Stimulated activated naive CD4-positive, alpha-beta T cell (primary cell): Measurements from ENCODE around the gene IL12RB2.

ENCODE experiments used
- DNase-seq, 6 experiments: peaks; one replicate each; lab custom pipeline; 2025; lab: John Stamatoyannopoulos, UW

The IL12RB2 gene, protein sequence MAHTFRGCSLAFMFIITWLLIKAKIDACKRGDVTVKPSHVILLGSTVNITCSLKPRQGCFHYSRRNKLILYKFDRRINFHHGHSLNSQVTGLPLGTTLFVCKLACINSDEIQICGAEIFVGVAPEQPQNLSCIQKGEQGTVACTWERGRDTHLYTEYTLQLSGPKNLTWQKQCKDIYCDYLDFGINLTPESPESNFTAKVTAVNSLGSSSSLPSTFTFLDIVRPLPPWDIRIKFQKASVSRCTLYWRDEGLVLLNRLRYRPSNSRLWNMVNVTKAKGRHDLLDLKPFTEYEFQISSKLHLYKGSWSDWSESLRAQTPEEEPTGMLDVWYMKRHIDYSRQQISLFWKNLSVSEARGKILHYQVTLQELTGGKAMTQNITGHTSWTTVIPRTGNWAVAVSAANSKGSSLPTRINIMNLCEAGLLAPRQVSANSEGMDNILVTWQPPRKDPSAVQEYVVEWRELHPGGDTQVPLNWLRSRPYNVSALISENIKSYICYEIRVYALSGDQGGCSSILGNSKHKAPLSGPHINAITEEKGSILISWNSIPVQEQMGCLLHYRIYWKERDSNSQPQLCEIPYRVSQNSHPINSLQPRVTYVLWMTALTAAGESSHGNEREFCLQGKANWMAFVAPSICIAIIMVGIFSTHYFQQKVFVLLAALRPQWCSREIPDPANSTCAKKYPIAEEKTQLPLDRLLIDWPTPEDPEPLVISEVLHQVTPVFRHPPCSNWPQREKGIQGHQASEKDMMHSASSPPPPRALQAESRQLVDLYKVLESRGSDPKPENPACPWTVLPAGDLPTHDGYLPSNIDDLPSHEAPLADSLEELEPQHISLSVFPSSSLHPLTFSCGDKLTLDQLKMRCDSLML

DNA sequence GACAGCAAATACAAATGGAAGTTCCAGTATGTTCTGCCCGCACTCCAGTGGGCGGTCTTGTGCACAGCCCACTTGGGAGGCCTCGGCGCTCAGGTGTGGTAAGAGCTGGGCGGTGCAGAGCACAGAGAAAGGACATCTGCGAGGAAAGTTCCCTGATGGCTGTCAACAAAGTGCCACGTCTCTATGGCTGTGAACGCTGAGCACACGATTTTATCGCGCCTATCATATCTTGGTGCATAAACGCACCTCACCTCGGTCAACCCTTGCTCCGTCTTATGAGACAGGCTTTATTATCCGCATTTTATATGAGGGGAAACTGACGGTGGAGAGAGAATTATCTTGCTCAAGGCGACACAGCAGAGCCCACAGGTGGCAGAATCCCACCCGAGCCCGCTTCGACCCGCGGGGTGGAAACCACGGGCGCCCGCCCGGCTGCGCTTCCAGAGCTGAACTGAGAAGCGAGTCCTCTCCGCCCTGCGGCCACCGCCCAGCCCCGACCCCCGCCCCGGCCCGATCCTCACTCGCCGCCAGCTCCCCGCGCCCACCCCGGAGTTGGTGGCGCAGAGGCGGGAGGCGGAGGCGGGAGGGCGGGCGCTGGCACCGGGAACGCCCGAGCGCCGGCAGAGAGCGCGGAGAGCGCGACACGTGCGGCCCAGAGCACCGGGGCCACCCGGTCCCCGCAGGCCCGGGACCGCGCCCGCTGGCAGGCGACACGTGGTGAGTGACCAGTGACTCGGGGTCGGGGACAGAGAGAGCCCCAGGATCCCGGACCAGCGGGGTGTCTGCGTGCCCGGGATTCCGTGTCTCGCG is at the start of gene IL12RB2:
TSS of gene IL12RB2 (plus strand) at position 623 of the 810 bp plus-strand sequence. CDS start 12,496 bp downstream, outside the sequence.
- peak in 2 of 6 experiments; percentile 18 to 23 for DNase-seq

GRCh38 chr1:67261680-67262079 is 46.0 kb upstream of the IL12RB2 start:
- DNase-seq = peak in 4 of 6 experiments; percentile 26 to 68 (median 46)

DNA sequence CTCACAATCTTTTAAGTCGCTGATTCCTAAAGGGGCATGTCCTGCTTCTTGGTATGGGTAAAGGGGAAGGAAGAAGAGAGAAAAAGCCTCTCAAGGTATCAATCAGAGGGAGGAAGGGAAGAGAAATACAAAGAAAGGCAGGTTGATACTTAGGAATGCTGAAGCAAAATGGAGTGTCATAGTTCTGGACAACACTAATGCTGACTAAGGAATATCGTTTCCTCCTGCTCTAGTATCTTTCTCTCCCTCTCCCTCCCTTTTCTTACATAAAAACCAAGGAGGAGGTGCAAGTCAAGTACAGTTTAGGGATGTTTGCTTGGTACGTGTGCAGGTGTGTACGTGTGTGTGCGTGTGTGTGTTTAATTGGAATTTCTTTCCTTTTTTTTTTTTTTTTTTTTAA is 44.9 kb upstream of the IL12RB2 start:
- DNase-seq = no peak

GRCh38 chr1:67264152-67264551 is 43.5 kb upstream of the IL12RB2 start:
- no peak for DNase-seq

DNA sequence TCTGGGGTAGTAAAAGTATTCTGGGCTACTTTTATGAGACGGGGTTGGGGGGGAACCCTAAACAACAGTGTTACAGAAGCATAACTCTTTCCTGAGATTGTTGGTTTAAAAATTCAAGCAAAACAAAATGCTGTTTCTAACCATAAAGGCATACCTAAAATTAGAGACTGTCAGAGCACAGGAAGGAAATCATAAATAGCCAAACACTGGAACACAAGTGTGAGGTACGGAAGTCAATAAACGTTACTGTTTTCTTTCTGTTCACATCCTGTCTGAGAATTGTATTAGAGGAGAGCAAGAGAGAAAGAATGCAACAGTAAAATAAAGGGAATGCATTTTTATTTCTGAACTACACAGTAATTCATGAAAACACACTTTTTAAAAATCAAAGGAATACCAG is 42.8 kb upstream of the IL12RB2 start:
- peak in 1 of 6 experiments; percentile 3 for DNase-seq

DNA sequence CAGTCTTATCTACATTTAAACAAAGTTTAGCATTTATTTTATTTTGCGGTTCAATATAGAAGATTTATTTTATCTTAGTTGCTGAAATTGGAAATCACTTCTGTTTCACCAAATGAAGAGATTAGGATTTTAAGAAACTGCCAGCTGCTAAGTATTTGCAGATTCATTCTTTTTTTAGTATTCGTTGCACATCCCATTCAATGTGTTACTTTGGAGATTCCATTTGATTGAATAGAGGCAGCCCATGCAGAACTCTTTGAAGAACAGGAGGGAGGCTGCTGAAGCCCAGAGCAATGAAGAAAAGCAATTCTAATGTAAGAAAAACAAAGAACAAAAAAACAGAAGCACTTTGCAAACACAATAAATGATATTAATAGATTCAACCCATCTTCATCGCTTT is 38.6 kb upstream of the IL12RB2 start:
- DNase-seq = no peak

DNA sequence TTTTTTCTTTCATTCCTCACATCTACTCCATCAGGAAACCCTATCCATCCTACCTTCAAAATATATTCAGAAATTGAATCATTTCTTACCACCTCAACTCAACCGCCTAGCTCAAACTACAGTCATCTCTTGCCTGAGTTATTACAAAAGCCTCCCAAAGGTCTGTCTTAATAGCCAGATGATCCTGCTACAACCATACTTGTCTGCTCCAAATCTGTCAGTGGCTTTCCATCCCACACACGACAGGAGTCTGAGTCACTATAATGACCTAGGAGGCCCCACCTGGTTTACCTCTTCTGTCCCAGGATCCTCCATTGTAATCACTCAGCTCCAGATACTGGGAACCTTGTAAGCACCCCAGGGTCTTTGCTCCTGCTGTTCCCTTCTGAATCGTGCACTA is 37.1 kb upstream of the IL12RB2 start:
- DNase-seq = no peak

DNA sequence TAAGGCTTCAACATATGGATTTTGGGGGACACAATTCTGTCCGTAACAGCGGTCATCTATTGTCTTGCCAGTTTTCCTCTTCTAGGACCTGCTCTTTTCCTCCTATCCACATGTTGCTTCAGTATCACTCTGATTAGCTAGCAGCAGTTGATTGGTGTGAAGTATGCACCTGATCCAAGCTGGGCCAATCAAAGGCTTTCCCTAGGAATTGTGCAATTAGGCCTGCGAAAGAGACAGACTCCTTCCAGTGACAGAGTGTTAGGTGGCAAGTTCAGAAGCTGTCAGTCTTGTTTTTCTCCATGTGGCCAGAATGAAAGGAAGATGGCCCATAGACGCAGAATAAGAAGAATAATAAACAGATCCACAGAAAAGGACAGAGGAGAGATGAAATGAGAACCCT is 34.1 kb upstream of the IL12RB2 start:
- no peak for DNase-seq

- peak in 1 of 6 experiments; percentile 5 for DNase-seq
These were observed 32.9 kb upstream of the IL12RB2 start for GRCh38 chr1:67274623-67275325.

GRCh38 chr1:67280696-67281095 is 27.0 kb upstream of the IL12RB2 start:
- no peak for DNase-seq

- no peak for DNase-seq
These were observed 26.4 kb upstream of the IL12RB2 start for GRCh38 chr1:67281244-67281643.

DNA sequence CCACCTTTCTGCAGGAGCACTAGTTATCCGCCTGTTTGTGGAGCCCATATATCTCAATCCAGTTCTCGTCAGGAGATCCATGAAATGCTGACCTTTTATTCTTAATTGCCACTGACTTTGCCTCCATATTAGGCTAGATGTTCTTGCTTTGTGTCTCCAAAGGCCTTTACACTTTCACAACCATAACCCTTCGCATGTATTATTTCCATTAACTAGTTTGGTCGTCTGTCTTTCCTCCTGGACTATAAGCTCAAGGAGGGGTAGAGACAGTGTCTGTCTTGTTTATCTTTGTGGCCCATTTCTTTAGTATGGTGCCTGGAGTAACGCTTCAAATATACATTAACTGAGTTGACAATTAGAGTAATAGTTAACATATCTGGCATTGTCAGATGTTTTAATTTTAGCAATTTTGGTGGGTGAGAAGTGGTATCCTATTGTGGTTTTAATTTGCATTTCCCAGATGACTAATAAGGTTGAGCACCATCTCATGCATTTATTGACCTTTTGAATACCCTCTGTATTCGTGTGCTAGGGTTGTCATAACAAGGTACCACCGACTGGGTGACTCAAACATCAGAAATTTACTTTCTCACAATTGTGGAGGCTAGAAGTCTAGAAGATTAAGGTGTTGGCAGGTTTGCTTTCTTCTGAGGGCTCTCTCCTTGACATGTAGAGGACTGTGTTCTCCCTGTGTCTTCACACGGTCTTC is 21.7 kb upstream of the IL12RB2 start:
- DNase-seq = no peak

GRCh38 chr1:67290236-67290635 is 17.4 kb upstream of the IL12RB2 start:
- DNase-seq = no peak

GRCh38 chr1:67294836-67295617 is 12.6 kb upstream of the IL12RB2 start:
- DNase-seq = no peak

DNA sequence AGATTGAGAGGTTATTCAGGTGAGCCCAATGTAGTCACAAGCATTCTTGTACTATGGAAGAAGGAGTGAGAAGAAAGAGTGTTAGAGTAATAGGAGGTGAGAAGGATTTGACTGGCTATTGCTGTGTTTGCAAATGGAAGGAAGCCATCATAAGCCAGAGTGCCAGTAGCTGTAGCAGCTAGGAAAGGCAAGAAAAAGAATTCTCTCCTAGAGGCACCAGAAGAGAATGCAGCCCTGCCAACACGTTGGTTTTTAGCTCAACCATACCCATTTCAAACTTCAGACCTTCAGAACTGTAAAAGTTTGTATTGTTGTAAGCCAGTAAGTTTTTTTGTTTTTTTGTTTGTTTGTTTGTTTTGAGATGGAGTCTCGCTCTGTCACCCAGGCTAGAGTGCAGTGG is 8.9 kb upstream of the IL12RB2 start:
- DNase-seq = no peak

DNA sequence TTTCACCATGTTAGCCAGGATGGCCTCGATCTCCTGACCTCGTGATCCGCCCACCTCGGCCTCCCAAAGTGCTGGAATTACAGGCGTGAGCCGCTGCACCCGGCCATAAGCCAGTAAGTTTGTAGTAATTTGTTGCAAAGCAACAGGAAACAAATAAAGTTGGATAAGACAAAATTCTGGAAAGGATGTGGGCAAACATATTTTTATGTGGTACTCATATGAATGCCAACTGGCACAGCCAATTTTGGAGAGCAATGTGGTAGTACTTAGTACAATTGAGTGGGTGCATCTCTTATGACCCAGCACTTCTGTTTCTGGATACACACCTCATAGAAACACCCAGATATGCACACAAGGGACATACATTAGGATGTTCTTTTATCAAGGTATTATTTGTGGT is 8.4 kb upstream of the IL12RB2 start:
- DNase-seq = no peak

DNA sequence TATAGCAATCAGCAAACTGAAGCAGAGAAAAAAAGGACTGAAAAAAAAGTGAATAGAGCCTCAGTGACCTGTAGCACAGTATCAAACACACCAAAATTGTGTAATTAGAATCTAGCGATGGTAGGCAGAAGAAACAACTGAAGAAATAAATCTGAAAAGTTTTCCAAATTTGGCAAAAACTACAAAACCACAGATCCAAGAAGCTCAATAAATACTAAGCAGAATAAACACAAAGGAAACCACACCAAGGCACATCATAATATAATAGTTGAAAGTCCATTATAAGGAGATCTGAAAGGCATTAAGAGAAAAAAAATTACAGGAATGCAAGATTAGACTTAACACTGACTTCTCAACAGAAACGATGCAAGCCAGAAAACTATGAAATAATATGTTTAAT is 7.1 kb upstream of the IL12RB2 start:
- no peak for DNase-seq

DNA sequence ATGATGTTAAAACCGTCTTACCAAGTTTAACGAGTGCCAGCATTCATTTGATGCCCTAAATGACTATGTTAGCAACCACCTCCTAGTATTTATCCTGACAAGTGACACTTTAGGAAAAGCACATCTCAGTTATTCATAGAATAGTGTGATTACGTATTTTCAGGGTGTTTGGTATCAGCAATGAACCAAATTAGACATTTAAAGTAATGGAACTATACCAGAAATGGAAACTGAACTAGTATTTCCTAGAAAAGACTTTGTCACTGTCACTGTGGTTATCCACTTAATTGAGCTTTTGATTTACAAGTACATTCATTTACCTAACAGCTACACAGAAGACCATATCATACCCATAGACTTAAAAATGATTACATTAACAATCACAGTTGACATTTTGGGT is 3.6 kb upstream of the IL12RB2 start:
- DNase-seq = no peak

DNA sequence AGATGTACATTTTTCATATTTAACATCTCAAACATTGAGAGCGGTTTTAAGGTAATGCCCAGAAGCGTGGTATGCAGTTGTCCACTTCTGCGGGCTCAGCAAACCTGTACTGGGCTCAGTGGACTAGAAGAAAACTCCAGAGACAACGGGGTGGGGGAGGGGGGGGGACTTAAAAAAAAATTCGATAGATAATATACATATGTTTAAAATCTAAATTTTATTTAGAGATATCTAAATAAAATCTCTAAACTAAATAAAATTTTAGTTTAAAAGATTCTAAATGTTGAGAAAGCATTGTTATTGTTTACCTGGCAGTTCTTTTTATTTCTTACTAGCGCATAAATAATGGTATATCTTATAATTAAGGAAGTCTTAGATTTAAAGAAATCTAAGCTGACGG is 1.1 kb upstream of the IL12RB2 start:
- no peak for DNase-seq

- no peak for DNase-seq
These were observed 463 bp downstream of the IL12RB2 start for GRCh38 chr1:67308136-67308535.
